CD14-positive monocyte (primary cell): ENCODE measurements around the gene CFAP20DC. TPM values are rescaled to one million over a fixed set of nuclear protein-coding genes. Genes with fewer than 3 reads are reported as not detected.

Experiments
- DNase-seq, 3 donors: peaks; one replicate each; pipeline ENCODE4 v3.0.0-alpha.2; 2011 to 2022
- H2AFZ ChIP-seq: 2 replicates; pipeline ENCODE4 v1.6.0; 2012; ENCODE audit warnings: mild to moderate bottlenecking, low read depth, low read length, inconsistent platforms; ENCODE audit not compliant: insufficient read depth, poor library complexity, severe bottlenecking
- H3K27ac ChIP-seq, 2 donors: 1 replicate in 1 of 2; 2 replicates in 1 of 2; pipeline ENCODE4 v1.5.1; 2012 to 2013; ENCODE audit warnings: low read length in 2 of 2, control low read depth in 1 of 2, inconsistent platforms in 1 of 2, low read depth in 1 of 2, mild to moderate bottlenecking in 1 of 2
- H3K27me3 ChIP-seq, 2 donors: one replicate each; pipeline versions ENCODE4 v1.6.0 to v1.6.1; 2011 to 2013; ENCODE audit warnings: low read length in 2 of 2; ENCODE audit not compliant: control insufficient read depth in 2 of 2, insufficient read depth in 2 of 2
- H3K36me3 ChIP-seq, 2 donors: replicated peaks in 1 of 2; 1 replicate in 1 of 2; 2 replicates in 1 of 2; pipeline versions ENCODE4 v1.5.1 to v1.6.1; 2012 to 2013; ENCODE audit warnings: low read length in 2 of 2, control low read depth in 1 of 2, inconsistent platforms in 1 of 2, mild to moderate bottlenecking in 1 of 2; ENCODE audit not compliant: insufficient read depth in 2 of 2, control insufficient read depth in 1 of 2
- H3K4me1 ChIP-seq, 2 donors: 1 replicate in 1 of 2; 2 replicates in 1 of 2; pipeline versions ENCODE4 v1.5.1 to v1.6.1; 2012 to 2013; ENCODE audit warnings: low read length in 2 of 2, control low read depth in 1 of 2, inconsistent platforms in 1 of 2, mild to moderate bottlenecking in 1 of 2, moderate library complexity in 1 of 2; ENCODE audit not compliant: insufficient read depth in 2 of 2, control insufficient read depth in 1 of 2
- H3K4me2 ChIP-seq: replicated peaks from 2 replicates; pipeline ENCODE3; 2012; ENCODE audit warnings: low read length, moderate library complexity, mild to moderate bottlenecking; ENCODE audit not compliant: poor library complexity, severe bottlenecking; ENCODE audit errors: extremely low read depth
- H3K4me3 ChIP-seq, 3 experiments: fragments of 200-600 bp in 1 of 3; sonication (generic) in 1 of 3; replicated peaks in 1 of 3; 1 replicate in 2 of 3; 2 replicates in 1 of 3; pipeline ENCODE4 v1.5.1; 2011 to 2013; ENCODE audit warnings: low read length in 3 of 3, mild to moderate bottlenecking in 3 of 3, control low read depth in 2 of 3, low read depth in 2 of 3, inconsistent platforms in 1 of 3, moderate library complexity in 1 of 3
- H3K79me2 ChIP-seq: 2 replicates; pipeline ENCODE4 v1.6.0; 2012; ENCODE audit warnings: mild to moderate bottlenecking, control low read depth, inconsistent platforms, low read length, moderate library complexity; ENCODE audit not compliant: insufficient read depth
- H3K9ac ChIP-seq: 2 replicates; pipeline ENCODE4 v1.6.0; 2017; ENCODE audit warnings: low read length, mild to moderate bottlenecking; ENCODE audit not compliant: insufficient read depth, poor library complexity, severe bottlenecking
- H3K9me3 ChIP-seq, 2 donors: replicated peaks in 1 of 2; 1 replicate in 1 of 2; 2 replicates in 1 of 2; pipeline versions ENCODE4 v1.5.1 to v1.6.1; 2012 to 2013; ENCODE audit warnings: low read length in 2 of 2, control low read depth in 1 of 2; ENCODE audit not compliant: control insufficient read depth in 1 of 2, insufficient read depth in 1 of 2
- H4K20me1 ChIP-seq: 2 replicates; pipeline ENCODE4 v1.6.0; 2012; ENCODE audit warnings: mild to moderate bottlenecking, low read length, control low read depth, moderate library complexity; ENCODE audit not compliant: insufficient read depth
- H3K27ac Mint-ChIP-seq, 7 donors: one replicate each; pipeline ENCODE4 v1.8.0; 2020; ENCODE audit warnings: mild to moderate bottlenecking in 7 of 7, mixed read lengths in 7 of 7, moderate library complexity in 6 of 7, inconsistent platforms in 2 of 7
- H3K27me3 Mint-ChIP-seq, 3 donors: one replicate each; pipeline ENCODE4 v1.8.0; 2021 to 2022; ENCODE audit warnings: low read depth in 3 of 3, mild to moderate bottlenecking in 3 of 3, mixed read lengths in 3 of 3, moderate library complexity in 3 of 3, inconsistent platforms in 1 of 3
- H3K36me3 Mint-ChIP-seq, 2 donors: one replicate each; pipeline ENCODE4 v1.8.0; 2020; ENCODE audit warnings: mixed read lengths in 2 of 2, inconsistent platforms in 1 of 2, mild to moderate bottlenecking in 1 of 2
- H3K4me1 Mint-ChIP-seq: one replicate; pipeline ENCODE4 v1.8.0; 2020; ENCODE audit warnings: mild to moderate bottlenecking, mixed read lengths
- H3K4me3 Mint-ChIP-seq, 2 donors: one replicate each; pipeline ENCODE4 v1.8.0; 2020; ENCODE audit warnings: mild to moderate bottlenecking in 2 of 2, mixed read lengths in 2 of 2, moderate library complexity in 1 of 2
- H3K9me3 Mint-ChIP-seq, 7 donors: one replicate each; pipeline ENCODE4 v1.8.0; 2020 to 2022; ENCODE audit warnings: mixed read lengths in 7 of 7, mild to moderate bottlenecking in 6 of 7, moderate library complexity in 6 of 7, inconsistent platforms in 2 of 7
- CTCF ChIP-seq: fragments of 200-600 bp; IDR thresholded peaks from one replicate; pipeline ENCODE4 v1.8.0; 2022; ENCODE audit warnings: antibody characterized with exemption, mild to moderate bottlenecking
- WGBS: methylation state at CpG from one replicate; pipeline ENCODE4 v1.1.5; 2013; ENCODE audit warnings: missing lambda C conversion rate; ENCODE audit not compliant: insufficient coverage; 5-methylcytosine and 5-hydroxymethylcytosine counted together
- intact Hi-C, 2 donors: fragments of 100-400 bp; cut with micrococcal nuclease; formaldehyde crosslinking; loops; one replicate each; pipeline versions ENCODE4 v1.15.0 to v1.15.1; 2023
- polyA plus RNA-seq, 3 donors: library from polyadenylated mRNA; depleted of rRNA in 1 of 3; unstranded in 2 of 3; stranded (reverse) in 1 of 3; fragments of 300-500 nt in 2 of 3; fragments of >200 nt in 1 of 3; fragmentation: Illumina TruSeq in 2 of 3; gene quantifications; 1 replicate in 2 of 3; 2 replicates in 1 of 3; pipeline ENCODE4 v1.2.3, GENCODE V29; 2012 to 2021

The CFAP20DC gene
- polyA plus RNA-seq, 3 donors, result not detected

DNA sequence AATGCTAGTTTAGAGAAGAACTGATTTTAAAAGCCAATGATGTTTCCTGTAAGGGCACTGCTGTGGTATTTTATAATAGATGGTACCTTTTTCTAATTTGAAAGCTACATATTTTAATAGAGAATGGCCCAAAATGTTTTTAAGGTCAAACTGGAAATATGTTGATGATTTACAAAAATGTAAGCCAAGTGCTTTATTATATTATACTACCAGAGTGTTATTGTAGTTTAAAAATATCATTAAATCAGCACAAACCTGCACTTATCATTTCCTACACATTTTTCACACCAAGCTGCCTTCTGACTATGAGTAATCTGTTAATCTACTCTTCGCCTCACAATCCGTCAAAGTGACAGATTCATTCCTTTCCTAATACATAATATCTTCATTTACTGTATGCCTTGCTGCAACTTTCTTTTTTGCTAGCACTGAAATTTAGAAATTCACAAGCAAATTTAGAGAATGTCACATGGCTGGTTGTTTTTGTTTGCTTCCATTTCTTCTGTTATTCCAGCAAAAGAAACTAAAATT, 256.8 kb downstream of the CFAP20DC start:
- H3K4me1 Mint-ChIP-seq, result no peaks in the 10 kb centered on the region
- Histone ChIP-seq H3K79me2 (no peaks in the 10 kb centered on the region), H3K4me1 (no peaks in the 10 kb centered on the region), H4K20me1 (no peaks in the 10 kb centered on the region), H3K36me3 (no peaks in the 10 kb centered on the region), H3K4me3 (no peak overlapping the region), H2AFZ (no peak overlapping the region), H3K27me3 (no peaks in the 10 kb centered on the region), H3K4me2 (no peak overlapping the region), H3K27ac (no peak overlapping the region), H3K9me3 (no peaks in the 10 kb centered on the region), H3K9ac (no peak overlapping the region)
- H3K27me3 Mint-ChIP-seq, result peaks cover 0 to 2% (median 0%) of the 10 kb centered on the region in 3 donors
- WGBS, result 58% methylated on average over 2 of the region's 2 CpGs
- H3K27ac Mint-ChIP-seq, result no peak overlapping the region
- TF ChIP-seq CTCF, result no peak
- no peak for DNase-seq
- intact Hi-C loops, result no loop called here
- no peak overlapping the region for H3K4me3 Mint-ChIP-seq
- H3K36me3 Mint-ChIP-seq, result no peaks in the 10 kb centered on the region
- H3K9me3 Mint-ChIP-seq, result no peaks in the 10 kb centered on the region

GRCh38 chr3:58789385-58789784, 260.4 kb downstream of the CFAP20DC start:
- Mint-ChIP-seq H3K27ac (no peak overlapping the region), H3K4me1 (no peaks in the 10 kb centered on the region), H3K27me3 (no peaks in the 10 kb centered on the region), H3K4me3 (no peak overlapping the region), H3K36me3 (no peaks in the 10 kb centered on the region), H3K9me3 (peaks cover 0 to 2% (median 0%) of the 10 kb centered on the region in 7 donors)
- Histone ChIP-seq H4K20me1 (no peaks in the 10 kb centered on the region), H3K4me3 (no peak overlapping the region), H3K4me1 (no peaks in the 10 kb centered on the region), H3K9me3 (no peaks in the 10 kb centered on the region), H2AFZ (no peak overlapping the region), H3K27me3 (no peaks in the 10 kb centered on the region), H3K36me3 (no peaks in the 10 kb centered on the region), H3K4me2 (no peak overlapping the region), H3K27ac (no peak overlapping the region), H3K9ac (no peak overlapping the region), H3K79me2 (no peaks in the 10 kb centered on the region)
- TF ChIP-seq CTCF, result no peak
- DNase-seq, result no peak
- intact Hi-C loops, result no loop called here
